ENCODE results near the gene MRPL48.
"Not testable (repeated sequence)": the region's sequence is repeated elsewhere in the genome, so short reads cannot be mapped to it uniquely, and the experiment has no call there.

- TF ChIP-seq CTCF, POLR2A (IDR thresholded peaks at IDR 0.05): not testable (repeated sequence)
Observed at GRCh38 chr11:73880449-73880848, 92.8 kb downstream of the MRPL48 start.
